Activated gamma-delta T cell (primary cell): ENCODE measurements around the gene GSAP.
"Not testable (repeated sequence)": the region's sequence is repeated elsewhere in the genome, so short reads cannot be mapped to it uniquely, and the experiment has no call there.

Experiments used
- DNase-seq: peaks from one replicate; lab custom pipeline; 2025; lab: John Stamatoyannopoulos, UW

Gene GSAP

DNA sequence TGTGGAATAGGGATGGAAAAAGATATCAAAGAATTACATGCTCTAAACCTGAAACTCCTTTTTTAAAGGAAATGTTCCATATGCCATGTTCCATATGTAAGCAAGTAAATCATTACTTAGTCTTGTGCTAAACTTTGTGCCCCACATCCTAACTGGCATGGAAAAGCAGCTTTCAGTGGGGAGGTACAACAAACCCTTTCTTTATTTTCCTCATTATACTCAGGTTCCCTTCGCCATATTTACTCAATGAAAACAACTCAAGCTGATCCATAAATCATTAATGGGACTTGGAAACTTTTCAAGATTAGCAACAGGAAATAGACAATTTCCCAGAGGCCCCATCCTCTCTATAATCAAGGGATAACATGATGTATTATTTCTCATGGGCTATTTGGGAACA lies 56.0 kb downstream of the GSAP start:
- DNase-seq, result no peak

DNA sequence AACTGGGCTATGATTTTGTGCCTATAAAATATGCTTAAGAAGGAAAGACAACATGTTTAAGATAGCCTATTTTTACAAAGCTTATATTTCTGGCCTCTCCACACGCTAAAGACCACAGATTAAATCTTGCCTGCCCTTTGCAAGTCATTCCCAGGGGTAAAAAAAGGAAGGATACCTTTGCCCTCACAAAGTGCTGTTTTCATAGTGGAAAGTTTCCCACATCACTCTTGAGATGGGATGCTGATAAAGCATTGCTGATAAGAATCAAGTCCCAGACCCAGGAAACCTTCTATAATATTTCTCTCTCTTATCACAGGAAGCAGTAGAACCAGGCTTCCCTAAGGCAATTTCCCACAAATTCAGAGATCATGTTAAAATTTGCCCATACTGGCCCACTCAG lies 56.5 kb downstream of the GSAP start:
- no peak for DNase-seq

DNA sequence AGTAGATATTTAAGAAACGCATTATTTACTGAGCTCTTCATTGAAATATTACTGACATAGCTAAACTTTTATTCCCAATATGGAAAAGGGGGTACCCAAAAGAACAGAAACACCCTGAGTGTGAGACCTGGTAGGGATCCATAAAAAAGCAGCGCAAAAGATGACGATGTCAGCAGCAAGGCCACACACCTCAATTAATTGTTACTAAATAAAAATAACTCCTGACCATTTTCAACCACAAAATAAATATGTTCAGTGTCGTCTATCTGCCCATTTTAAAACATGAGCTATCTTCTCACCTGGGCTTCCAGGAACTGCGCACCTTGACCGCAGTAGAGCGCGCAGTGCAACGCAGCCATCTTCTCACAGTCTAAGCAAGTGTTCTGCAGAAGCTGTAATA lies 61.2 kb downstream of the GSAP start:
- no peak for DNase-seq

DNA sequence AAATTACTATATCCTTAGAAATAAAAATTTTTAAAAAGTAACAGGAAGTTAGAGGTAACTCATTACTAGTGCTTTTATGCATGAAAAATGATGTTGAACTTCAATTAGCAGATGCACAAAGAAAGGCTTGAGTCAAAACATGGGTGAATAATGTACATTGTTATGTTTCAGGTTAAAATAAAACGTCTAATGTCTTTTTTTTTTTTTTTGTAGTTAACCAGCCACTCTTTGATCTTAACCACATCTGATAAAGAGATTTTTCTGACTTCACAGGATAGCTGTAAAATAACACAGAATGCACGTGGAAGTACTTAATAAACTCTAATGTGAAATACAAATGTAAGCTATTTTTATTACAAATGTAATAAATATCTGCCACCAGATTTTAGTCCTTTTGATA lies 61.7 kb downstream of the GSAP start:
- no peak for DNase-seq

DNA sequence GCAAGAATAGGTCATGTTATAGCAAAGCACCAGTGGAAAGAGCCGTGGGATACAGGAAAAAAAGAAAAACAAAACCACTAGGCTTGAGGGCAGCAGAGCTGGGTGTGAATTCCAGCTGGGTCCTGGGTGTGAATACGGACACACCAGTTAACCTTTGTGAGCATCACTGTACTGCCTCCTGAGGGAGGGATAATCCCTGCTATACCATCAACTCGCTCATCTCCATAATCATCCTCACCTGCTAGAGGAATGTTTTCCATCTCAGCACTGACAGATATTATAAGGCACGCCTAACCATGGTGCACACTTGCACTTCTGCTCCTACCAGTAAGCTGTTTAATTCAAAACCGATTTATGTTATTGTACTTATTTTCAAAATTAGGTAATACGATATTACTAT lies 62.2 kb downstream of the GSAP start:
- DNase-seq, result no peak

DNA sequence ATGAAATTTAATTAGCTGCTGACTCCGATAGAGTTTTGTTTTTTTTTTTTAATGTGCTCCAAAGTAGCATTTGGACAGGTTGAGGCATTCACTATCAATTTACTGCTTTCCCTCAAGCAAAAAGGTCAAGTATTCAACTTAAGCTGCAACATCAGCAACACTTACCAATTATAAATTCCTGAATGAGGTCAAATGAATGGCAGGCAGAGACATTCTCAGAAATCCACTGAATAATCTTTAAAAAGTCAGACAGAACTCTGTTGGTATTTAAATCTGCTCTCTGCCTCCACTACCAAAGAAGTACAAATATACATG lies 62.8 kb downstream of the GSAP start:
- DNase-seq, result no peak

DNA sequence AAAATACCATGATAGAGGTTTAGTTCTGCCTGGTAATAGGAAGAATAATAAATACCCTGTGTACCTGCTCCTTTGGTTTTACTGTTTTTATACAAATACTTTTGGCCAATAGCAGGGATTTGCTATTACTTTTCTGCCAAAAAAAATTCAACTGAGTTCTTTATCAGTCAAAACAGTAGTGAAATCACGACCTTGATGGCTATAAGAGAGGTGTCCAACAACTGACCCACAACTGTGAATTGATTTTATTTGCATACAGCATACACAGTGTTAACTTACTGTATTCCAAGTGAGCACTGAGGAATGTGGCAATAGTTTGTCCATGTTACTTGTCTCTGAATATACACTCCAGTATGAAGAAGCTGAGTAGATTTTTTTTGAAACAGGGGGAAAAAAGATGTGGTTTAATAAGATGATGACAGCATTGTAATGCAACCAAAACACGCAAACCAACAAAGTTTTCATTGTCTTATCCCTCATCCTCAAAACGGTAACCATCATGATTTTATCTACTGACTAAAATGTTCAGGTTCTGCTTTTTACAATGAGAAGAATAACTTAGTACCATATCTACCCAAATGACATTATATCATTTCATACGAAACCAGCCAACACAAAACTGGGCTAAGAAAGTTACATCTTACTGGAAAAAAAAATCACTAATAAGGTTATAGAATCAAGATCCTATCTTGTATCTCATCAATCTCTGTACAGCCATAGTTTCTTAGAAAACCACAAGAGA lies 63.3 kb downstream of the GSAP start:
- DNase-seq, result no peak

DNA sequence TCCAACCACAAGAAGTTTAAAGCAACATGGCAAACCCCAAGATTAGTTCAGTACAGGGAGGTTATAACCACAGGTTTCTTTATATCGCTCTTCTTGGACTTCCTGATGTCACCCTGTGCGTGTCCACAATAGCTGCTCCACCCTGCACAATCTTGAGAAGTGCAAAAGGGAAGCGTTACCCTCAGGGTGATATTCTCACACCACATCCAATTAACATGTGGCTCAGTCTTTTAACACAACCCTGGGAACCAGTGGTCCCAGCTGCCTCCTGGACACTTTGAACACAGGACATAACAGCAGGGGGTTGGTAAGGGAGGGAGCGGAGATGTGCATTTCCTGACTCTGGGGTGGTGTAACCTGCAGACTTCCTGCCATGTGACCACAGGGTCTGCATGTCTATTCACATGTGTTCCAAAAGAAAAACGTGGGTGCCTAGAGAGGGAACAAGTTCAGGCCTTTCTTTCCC lies 64.6 kb downstream of the GSAP start:
- no peak for DNase-seq

DNA sequence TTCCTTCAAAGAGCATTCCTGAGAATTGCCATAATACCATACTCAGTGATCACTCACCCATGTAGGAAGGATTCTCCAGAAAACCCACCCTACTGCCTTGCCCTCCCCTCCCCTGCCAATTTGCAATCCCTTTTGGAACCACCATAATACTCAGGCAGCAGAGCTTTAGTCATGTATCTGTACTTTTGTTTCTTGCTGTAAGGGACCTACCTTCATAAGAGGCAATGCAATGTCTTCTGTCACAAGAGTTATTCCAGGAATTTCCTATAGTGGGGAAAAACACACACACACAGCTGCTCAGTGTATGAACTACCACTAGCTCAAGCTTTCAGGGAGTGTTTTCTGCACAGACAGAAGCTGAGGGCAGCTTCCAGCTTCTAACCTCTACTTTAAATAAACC lies 67.0 kb downstream of the GSAP start:
- DNase-seq, result no peak

DNA sequence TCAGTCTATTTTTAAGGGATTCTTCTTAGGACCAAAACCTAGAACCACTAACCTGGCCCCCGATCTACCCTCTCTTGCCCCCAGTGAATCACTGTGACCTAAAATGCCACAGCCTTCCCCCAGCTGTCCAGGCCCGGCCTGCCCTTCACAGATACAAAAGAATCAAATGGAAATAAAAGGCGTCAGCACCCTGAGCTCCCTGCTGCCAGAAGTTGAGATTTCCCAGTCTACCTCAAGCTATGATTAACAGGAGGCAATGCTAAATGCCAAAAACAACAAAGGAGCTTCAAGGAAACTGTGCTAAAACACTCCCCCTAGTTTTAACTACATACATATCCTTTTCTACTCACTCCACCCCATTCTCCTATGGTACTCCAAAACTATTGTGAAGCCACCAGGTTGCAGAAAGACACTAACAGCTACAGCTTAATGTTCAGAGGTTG lies 67.8 kb downstream of the GSAP start:
- no peak for DNase-seq

DNA sequence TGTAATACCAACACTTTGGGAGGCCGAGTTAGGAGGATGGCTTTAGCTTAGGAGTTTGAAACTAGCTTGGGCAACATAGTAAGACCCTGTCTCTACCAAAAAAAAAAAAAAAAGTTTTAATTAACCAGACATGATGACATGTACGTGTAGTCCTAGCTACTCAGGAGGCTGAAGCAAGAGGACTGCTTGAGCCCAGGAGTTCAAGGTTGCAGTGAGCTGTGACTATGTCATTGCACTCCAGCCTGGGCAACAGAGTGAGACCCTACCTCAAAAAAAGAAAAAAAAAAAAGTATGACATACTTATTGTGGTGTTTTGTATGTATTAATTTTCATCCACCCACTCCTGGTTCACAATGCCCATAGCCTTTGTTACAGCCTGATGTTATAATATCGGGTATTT lies 69.7 kb downstream of the GSAP start:
- DNase-seq, result no peak

DNA sequence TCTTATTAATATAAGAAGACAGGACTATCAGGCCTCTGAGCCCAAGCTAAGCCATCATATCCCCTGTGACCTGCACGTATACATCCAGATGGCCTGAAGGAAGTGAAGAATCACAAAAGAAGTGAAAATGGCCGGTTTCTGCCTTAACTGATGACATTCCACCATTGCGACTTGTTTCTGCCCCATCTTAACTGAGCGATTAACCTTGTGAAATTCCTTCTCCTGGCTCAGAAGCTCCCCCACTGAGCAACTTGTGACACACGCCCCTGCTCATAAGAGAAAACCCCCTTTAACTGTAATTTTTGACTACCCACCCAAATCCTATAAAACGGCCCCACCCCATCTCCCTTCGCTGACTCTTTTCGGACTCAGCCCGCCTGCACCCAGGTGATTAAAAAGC lies 70.7 kb downstream of the GSAP start:
- DNase-seq, result not testable (repeated sequence)

DNA sequence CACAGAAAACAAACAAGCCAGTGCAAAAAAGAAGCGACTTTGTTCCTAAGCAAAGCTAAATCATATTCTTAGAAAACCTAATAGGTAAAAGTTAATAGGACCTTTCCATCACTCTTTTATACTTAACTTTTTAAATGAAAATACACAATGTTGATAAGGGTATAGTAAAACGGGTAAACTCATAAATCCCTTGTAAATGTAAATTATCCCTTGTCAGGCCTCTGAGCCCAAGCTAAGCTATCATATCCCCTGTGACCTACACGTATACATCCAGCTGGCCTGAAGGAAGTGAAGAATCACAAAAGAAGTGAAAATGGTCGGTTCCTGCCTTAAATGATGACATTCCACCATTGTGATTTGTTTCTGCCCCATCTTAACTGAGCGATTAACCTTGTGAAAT lies 76.4 kb downstream of the GSAP start:
- no peak for DNase-seq

DNA sequence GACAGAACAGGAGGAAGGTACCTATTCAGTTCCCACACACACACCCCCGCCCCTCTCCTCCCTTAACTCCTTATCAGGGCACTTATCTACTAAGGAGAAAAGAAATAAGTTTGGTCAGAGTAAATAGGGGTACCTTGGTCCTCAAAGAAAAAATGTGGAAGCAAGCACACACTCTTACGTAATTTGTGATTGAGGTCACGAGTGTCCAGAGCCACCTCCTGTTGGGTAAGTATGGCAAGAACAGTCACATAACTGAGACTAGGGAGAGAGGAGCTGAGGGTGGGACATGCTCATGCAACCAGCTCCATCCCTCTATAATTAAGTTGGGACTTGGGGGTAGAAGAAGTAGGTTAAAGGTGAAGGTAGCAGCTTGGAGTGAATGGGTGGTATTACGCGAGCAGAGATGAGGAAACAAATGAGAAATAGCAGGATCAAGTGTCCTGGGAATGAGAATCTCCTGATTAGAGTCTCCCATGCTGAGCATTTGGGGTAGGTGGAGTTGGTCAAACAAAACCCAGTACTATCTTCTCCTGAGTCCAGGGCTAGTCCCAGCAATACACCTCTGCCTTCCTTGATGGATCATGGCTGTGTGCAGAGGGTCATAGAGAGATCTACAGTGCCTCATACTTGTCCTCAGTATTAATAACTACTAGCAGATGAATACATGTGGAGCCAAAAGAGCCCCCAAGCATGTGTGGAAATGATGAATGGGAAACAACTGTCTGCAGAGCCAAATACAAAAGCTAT lies 77.1 kb downstream of the GSAP start:
- DNase-seq, result no peak

DNA sequence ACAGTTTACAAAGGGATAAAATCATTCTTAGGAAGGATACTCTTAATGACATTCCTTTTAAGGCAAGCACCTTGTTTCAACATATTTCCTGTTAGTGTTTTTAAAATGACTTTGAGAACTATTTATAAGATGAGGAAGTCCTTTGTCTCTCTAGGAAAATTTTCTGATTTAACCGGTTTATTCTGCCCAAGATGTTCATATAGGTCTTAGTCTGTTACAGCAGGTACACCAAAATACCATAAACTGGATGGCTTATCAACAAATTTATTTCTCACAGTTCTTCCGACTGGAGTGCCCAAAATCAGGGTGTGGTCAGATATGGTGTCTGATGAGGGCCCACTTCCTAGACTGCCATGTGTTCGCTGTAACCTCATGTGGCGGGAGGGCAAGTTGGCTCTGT lies 77.9 kb downstream of the GSAP start:
- no peak for DNase-seq

DNA sequence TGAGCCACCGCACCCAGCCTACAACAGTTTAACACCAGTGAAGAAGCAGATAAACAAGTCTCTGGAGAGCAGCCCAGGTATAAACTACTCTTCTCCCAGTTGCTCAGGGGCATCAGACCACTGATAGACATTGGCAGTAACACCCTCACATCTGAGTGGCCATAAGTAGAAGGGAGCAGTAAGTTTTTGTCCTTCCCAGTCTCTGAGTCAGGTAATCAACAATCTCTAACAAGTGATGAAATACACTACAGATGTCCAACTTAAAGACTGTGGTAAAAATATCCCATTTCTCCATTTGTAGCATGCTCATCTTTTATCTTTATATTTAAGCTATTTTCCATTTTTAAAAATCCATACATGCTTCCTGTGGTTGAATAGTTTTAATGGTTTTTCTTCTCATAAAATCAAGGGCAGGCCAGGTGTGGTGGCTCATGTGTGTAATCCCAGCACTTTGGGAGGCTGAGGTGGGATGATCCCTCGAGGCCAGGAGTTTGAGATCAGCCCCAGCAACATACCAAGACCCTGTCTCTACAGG lies 78.6 kb downstream of the GSAP start:
- DNase-seq, result no peak

DNA sequence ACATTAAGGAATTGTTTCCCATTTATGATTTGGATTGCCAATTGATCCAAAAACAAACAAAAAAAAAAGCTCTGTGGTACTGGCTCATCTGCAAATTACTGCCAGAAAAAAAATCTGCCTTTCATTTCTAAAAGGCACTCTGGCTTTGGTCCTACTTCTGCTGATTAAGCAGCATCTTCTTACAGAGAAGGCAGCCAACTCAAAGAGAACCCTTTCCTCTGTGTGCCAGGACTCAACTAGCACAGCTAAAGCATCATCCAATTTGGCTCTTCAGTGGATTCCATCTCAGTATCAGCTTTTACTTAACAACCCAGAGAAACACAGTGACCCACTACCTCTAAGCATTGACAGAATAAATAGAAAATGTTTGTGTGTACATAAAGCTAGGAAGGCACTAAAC lies 80.6 kb downstream of the GSAP start:
- DNase-seq, result no peak

DNA sequence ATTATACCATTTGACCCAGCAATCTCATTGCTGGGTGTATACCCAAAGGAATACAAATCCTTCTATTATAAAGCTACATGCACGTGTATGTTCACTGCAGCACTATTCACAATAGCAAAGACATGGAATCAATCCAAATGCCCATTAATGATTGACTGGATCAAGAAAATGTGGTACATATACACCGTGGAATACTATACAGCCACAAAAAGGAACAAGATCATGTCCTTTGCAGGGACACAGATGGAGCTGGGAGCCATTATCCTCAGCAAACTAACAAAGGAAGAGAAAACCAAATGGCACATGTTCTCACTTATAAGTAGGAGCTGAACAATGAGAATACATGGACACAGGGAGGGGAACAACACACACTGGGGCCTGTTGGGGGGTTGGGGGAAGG lies 82.1 kb downstream of the GSAP start:
- DNase-seq, result not testable (repeated sequence)

DNA sequence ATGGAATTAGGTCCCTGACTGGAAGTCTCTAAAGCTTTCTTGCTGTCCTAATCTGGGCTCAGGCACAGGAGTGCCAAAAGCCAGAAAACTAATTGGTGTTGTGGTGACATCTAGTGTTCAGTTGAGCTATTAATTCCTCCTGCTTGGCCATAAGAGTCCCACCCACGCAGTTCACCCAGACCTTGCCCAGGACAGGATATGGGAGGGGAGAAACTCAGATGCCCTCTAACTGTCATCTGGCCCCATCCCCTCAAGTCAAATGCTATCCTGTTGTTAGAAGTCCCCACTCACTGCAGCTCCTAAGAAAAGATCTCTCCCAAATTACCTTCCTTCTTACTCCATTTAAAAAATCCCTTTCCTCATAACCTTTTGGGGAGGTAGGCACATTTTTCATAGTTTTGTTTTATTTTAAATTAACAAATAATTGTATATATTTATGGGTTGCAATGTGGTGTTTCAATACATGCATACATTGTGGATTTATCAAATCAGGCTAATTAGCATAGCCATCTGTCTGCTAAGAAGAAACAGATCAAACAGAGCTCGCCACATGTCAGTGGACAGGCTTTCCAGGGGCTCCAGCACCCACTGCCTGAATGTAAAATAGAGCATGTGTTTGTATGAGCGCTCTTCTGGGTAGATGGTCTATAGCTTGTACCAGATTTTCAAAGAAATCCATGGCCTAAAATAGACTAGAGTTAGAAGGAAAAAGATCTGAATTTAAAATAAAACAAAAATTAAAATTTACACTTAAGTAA lies 84.0 kb downstream of the GSAP start:
- no peak for DNase-seq

DNA sequence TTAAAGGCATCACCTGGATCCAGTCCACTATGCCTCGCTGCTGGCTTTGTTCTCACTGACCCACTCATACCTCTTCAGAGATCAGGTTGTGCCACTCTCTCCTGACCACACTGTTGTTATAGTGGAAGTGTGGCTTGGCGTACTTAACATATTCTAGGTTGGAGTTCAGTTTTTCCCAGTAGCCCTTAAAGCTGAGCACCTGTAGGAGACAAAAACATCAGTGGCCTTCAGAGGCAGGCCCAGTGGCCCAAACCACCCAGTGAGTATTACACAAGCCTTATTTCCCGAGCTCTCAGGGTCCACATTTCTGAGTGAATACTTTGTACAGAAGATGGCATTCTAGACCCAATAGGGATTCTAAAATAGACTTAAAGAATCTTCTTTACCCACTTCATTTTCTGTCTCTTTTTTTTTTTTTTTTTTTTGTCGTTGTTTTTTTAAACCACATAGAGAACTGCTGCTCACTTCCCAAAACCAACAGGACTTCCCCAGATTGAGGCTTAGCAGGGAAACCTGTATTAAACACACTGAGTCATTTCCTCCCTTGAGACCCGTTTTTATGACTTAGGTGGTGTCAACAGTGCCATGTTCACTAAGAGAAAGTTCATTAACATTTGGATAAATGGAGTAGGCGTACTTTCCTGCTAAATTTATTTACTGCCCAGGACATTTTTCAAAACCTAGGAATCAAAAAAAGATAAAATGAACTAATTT lies 85.8 kb downstream of the GSAP start:
- no peak for DNase-seq

DNA sequence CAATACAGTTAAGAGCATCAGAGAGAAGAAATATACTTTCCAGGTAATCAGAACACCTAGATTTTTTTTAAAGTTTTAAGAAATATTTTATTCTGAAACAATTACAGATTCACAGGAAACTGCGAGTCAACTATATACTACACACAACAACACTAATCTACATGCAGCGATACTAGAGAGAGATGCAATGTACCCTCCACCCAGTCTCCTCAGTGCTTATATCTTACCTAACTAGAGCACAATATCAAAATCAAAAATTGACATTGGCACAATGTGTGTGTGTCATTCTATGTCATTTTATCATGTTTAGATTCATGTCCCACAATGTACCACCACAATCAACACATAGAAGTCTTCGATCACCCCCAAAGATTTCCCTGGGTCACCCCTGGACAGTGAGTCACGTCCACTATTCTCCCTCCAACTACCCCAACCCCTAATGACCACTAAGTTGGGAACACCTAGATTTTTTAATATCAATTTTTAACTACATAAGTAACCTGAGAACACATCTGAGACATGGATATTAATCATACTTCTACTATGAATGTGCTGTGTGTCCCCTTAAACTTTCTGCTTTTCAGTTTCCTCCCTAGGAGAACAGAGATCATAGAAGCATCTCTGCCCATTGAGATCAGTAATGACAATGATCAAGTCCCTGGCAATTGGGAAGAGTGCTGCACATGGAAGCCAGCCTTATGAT lies 86.5 kb downstream of the GSAP start:
- no peak for DNase-seq
